Measurements from ENCODE around the gene CCDC188. TPM values are rescaled to one million over a fixed set of nuclear protein-coding genes. Genes with fewer than 3 reads are reported as not detected.

CCDC188 gene
- total RNA-seq, 1 experiment from 2014 or later, result not detected

DNA sequence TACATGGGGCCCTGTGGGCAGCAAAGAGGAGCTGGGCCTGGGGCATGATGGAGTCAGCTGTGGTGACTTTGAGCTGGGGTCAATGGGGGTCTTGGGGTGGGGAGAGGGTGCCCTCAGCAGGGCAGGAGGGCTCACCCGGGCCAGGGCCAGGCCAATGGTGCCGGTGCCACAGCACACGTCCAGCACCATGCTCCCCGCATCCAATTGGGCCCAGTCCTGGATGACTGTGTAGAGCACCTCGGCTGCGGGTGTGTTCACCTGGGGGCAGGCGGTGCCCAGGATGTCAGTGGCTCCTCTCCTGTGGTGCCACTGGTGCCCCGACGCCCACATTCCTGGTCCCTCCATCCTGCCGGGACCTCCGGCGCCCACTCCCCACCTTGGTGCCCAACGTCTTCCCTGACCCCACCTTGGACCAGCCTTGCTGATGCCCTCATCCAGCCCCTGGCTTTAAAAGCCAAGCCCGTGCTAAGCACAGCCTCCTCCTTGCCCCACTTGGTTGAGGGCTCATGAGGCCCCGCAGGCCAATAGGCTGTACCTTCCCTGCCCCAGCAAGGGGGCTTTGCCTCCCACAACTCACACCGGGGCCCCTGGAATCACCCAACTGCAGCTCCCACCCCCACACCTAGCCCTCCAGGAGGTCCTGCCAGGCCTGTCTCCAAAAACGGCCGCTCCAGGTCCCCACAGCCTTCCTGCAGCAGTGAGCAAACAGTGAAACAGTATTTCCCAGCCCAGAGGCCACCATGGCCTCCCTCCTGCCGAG lies 37.1 kb downstream of the CCDC188 start:
- H3K4ac ChIP-seq (ENCODE audit: low read depth, low read length), result no peak overlapping the region
- Mint-ChIP-seq H3K27ac (peak overlapping the region in 2 of 3 experiments; percentile 23 to 55; a peak in 3 of 7 replicates), H3K27me3 (ENCODE audit: low read depth) (no peaks in the 10 kb centered on the region; the same call in 1 of the 2 replicates), H3K4me3 (no peak overlapping the region), H3K9me3 (no peaks in the 10 kb centered on the region), H3K4me1 (peaks cover 3% of the 10 kb centered on the region in 2 experiments), H3K36me3 (ENCODE audit: insufficient read depth in 1 of 3, low read depth in 3 of 3) (peaks cover 20 to 57% (median 43%) of the 10 kb centered on the region in 3 experiments; a peak in 6 of 7 replicates)
- no CpG with 5 or more reads among the region's 19 CpGs for WGBS (ENCODE audit: extremely low coverage, insufficient read length, low lambda C conversion rate)
- no peak overlapping the region for H2BK20ac ChIP-seq (ENCODE audit: low read depth, low read length, poor library complexity, severe bottlenecking)
- H3K23ac ChIP-seq (ENCODE audit: insufficient read length, low read depth, low read length), result no peak overlapping the region
- H4K20me1 ChIP-seq (ENCODE audit: control insufficient read depth, insufficient read depth, insufficient read length), result no peaks in the 10 kb centered on the region
- no peaks in the 10 kb centered on the region for H3K27me3 ChIP-seq (ENCODE audit: insufficient read depth, low read length)
- TF ChIP-seq, protein P1, sequence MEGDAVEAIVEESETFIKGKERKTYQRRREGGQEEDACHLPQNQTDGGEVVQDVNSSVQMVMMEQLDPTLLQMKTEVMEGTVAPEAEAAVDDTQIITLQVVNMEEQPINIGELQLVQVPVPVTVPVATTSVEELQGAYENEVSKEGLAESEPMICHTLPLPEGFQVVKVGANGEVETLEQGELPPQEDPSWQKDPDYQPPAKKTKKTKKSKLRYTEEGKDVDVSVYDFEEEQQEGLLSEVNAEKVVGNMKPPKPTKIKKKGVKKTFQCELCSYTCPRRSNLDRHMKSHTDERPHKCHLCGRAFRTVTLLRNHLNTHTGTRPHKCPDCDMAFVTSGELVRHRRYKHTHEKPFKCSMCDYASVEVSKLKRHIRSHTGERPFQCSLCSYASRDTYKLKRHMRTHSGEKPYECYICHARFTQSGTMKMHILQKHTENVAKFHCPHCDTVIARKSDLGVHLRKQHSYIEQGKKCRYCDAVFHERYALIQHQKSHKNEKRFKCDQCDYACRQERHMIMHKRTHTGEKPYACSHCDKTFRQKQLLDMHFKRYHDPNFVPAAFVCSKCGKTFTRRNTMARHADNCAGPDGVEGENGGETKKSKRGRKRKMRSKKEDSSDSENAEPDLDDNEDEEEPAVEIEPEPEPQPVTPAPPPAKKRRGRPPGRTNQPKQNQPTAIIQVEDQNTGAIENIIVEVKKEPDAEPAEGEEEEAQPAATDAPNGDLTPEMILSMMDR (conservative IDR thresholded peaks at IDR 0.05), result no peak
- H2BK12ac ChIP-seq (ENCODE audit: insufficient read length, low read depth, low read length), result no peak overlapping the region
- H3K4me2 ChIP-seq (ENCODE audit: insufficient read depth, insufficient read length, low read length), result no peak overlapping the region
- H3K9me3 ChIP-seq (ENCODE audit: control insufficient read depth, low read depth, low read length), result no peaks in the 10 kb centered on the region
- H2AFZ ChIP-seq (ENCODE audit: low read length), result no peak overlapping the region
- H3K9ac ChIP-seq (ENCODE audit: extremely low read depth, insufficient read length, low read length), result no peak overlapping the region
- no peak overlapping the region for H3K27ac ChIP-seq (ENCODE audit: insufficient read length, low read depth, low read length)
- H3K14ac ChIP-seq (ENCODE audit: insufficient read depth, low read length), result no peak overlapping the region
- no peak overlapping the region for H2AK5ac ChIP-seq (ENCODE audit: insufficient read length, low read length)
- H3K18ac ChIP-seq (ENCODE audit: insufficient read length, low read depth, low read length), result no peak overlapping the region
- no peak overlapping the region for H4K5ac ChIP-seq (ENCODE audit: insufficient read length, low read depth, low read length)
- H3K79me2 ChIP-seq (ENCODE audit: insufficient read depth, low read length), result peaks cover 11% of the 10 kb centered on the region; the same call in 1 of the 2 replicates
- H4K8ac ChIP-seq (replicated peaks; ENCODE audit: insufficient read length, low read depth, low read length), result no peak overlapping the region
- H3K79me1 ChIP-seq (ENCODE audit: insufficient read depth, low read depth, low read length, poor library complexity, severe bottlenecking), result peaks cover 3% of the 10 kb centered on the region
- H3K4me1 ChIP-seq (ENCODE audit: insufficient read depth, low read length), result no peaks in the 10 kb centered on the region
- no peak for DNase-seq
- H2BK15ac ChIP-seq (ENCODE audit: low read depth, low read length), result no peak overlapping the region
- no peak overlapping the region for H3T11ph ChIP-seq (ENCODE audit: low read length)
- H3K56ac ChIP-seq (ENCODE audit: insufficient read length, low read depth, low read length), result no peak overlapping the region
- H4K91ac ChIP-seq (ENCODE audit: insufficient read length, low read depth, low read length), result no peak overlapping the region
- no peak overlapping the region for H2BK5ac ChIP-seq (ENCODE audit: insufficient read length, low read length)
- no peak overlapping the region for H2BK120ac ChIP-seq (ENCODE audit: low read depth, low read length, poor library complexity, severe bottlenecking)
- H3K23me2 ChIP-seq (ENCODE audit: insufficient read length, low read depth, low read length, poor library complexity, severe bottlenecking), result peaks cover 8% of the 10 kb centered on the region

Data from H9 (cell line).